T-cell (primary cell): ENCODE measurements around the gene SPRR3. TPM values are rescaled to one million over a fixed set of nuclear protein-coding genes. Genes with fewer than 3 reads are reported as not detected.

Experiments used
- ATAC-seq, 4 experiments: fragments of 200-7000 bp in 3 of 4; fragments of 150-1000 bp in 1 of 4; cut with Tn5 transposase; replicated peaks in 1 of 4; 1 replicate in 3 of 4; 2 replicates in 1 of 4; pipeline ENCODE4 v1.10.0; 2021; ENCODE audit warnings: moderate library complexity in 3 of 4, mild to moderate bottlenecking in 2 of 4, moderate number of reproducible peaks in 1 of 4
- CTCF ChIA-PET, 2 donors: fragments of 300-600 bp; sonication (Branson Sonifier 250); formaldehyde crosslinking; loops; one replicate each; lab custom pipeline; 2022; ENCODE audit warnings: antibody characterized with exemption in 2 of 2; lab: Charles Lee
- POLR2A ChIA-PET, 2 donors: fragments of 300-600 bp; sonication (Branson Sonifier 250); formaldehyde crosslinking; loops; one replicate each; lab custom pipeline; 2022; ENCODE audit warnings: antibody characterized with exemption in 2 of 2; lab: Charles Lee
- DNase-seq, 35 experiments: peaks; one replicate each; pipeline versions ENCODE4 v3.0.0 to v3.0.0-alpha.2; 2013 to 2023
- H3K27ac ChIP-seq: one replicate; pipeline ENCODE4 v1.5.1; 2013; ENCODE audit warnings: low read length
- H3K27me3 ChIP-seq, 2 experiments: replicated peaks in 1 of 2; 1 replicate in 1 of 2; 2 replicates in 1 of 2; pipeline versions ENCODE4 v1.6.1 to v1.7.0; 2013; ENCODE audit warnings: low read length in 1 of 2, mixed read lengths in 1 of 2; ENCODE audit not compliant: control insufficient read depth in 2 of 2, insufficient read depth in 2 of 2; ENCODE audit errors: extremely low read depth in 1 of 2
- H3K36me3 ChIP-seq, 2 donors: 1 replicate in 1 of 2; 2 replicates in 1 of 2; pipeline versions ENCODE4 v1.6.1 to v1.7.0; 2013; ENCODE audit warnings: low read length in 1 of 2; ENCODE audit not compliant: control insufficient read depth in 2 of 2, insufficient read depth in 1 of 2; ENCODE audit errors: extremely low read depth in 1 of 2
- H3K4me1 ChIP-seq, 2 experiments: 1 replicate in 1 of 2; 2 replicates in 1 of 2; pipeline versions ENCODE4 v1.6.1 to v1.7.0; 2013; ENCODE audit warnings: low read length in 2 of 2, mixed read lengths in 1 of 2; ENCODE audit not compliant: insufficient read depth in 2 of 2, control insufficient read depth in 1 of 2; ENCODE audit errors: extremely low read depth in 1 of 2
- H3K4me3 ChIP-seq, 2 donors: 1 replicate in 1 of 2; 2 replicates in 1 of 2; pipeline versions ENCODE4 v1.5.1 to v1.7.0; 2013; ENCODE audit warnings: mild to moderate bottlenecking in 2 of 2, low read length in 1 of 2, moderate library complexity in 1 of 2; ENCODE audit not compliant: control insufficient read depth in 1 of 2; ENCODE audit errors: extremely low read depth in 1 of 2
- H3K9me3 ChIP-seq: 2 replicates; pipeline ENCODE4 v1.7.0; 2013
- H3K27ac Mint-ChIP-seq, 2 donors: one replicate each; pipeline ENCODE4 v1.8.0; 2020 to 2021; ENCODE audit warnings: mild to moderate bottlenecking in 2 of 2, mixed read lengths in 2 of 2
- H3K27me3 Mint-ChIP-seq, 2 donors: one replicate each; pipeline ENCODE4 v1.8.0; 2021 to 2022; ENCODE audit warnings: mixed read lengths in 2 of 2
- H3K36me3 Mint-ChIP-seq: one replicate; pipeline ENCODE4 v1.8.0; 2021; ENCODE audit warnings: mixed read lengths
- H3K4me1 Mint-ChIP-seq, 3 donors: one replicate each; pipeline ENCODE4 v1.8.0; 2020 to 2022; ENCODE audit warnings: mixed read lengths in 3 of 3, mild to moderate bottlenecking in 1 of 3
- H3K4me3 Mint-ChIP-seq, 3 donors: one replicate each; pipeline ENCODE4 v1.8.0; 2020 to 2022; ENCODE audit warnings: mild to moderate bottlenecking in 3 of 3, mixed read lengths in 3 of 3, moderate library complexity in 3 of 3
- H3K9me3 Mint-ChIP-seq, 3 donors: one replicate each; pipeline ENCODE4 v1.8.0; 2020 to 2022; ENCODE audit warnings: mixed read lengths in 3 of 3
- WGBS: methylation state at CpG from one replicate; pipeline ENCODE4 v1.1.5; 2013; ENCODE audit warnings: missing lambda C conversion rate; ENCODE audit not compliant: insufficient coverage; 5-methylcytosine and 5-hydroxymethylcytosine counted together
- total RNA-seq, 35 experiments: library from RNA in 6 of 35; stranded (reverse) in 6 of 35; fragments of 120-200 nt in 1 of 35; gene quantifications; one replicate each; pipeline versions ENCODE4 v1.2.1 to v1.2.4 and lab custom pipeline; 2013 to 2026

Gene SPRR3
- total RNA-seq, 5 donors from 2014 or later (not counting 1 experiment from before 2014, with no cell fraction given) = not detected

- POLR2A ChIA-PET = no interaction called here
- no peaks in the 10 kb centered on the region for H3K36me3 ChIP-seq
- Mint-ChIP-seq H3K9me3 (peaks cover 0 to 7% (median 0%) of the 10 kb centered on the region in 3 donors), H3K27ac (no peak overlapping the region), H3K27me3 (peaks cover 16 to 31% of the 10 kb centered on the region in 2 donors), H3K4me1 (no peaks in the 10 kb centered on the region), H3K4me3 (no peak overlapping the region), H3K36me3 (no peaks in the 10 kb centered on the region)
- DNase-seq (no peak), ATAC-seq (no peak)
- peaks cover 2 to 13% of the 10 kb centered on the region in 2 experiments for H3K27me3 ChIP-seq
- CTCF ChIA-PET = no interaction called here
- H3K27ac ChIP-seq = no peak overlapping the region
- no peak overlapping the region for H3K4me3 ChIP-seq
- no peaks in the 10 kb centered on the region for H3K9me3 ChIP-seq
- WGBS = 76% methylated on average over 4 of the region's 6 CpGs
- H3K4me1 ChIP-seq = no peaks in the 10 kb centered on the region
Observed at GRCh38 chr1:152993186-152993585, 8.4 kb upstream of the SPRR3 start.

GRCh38 chr1:152995842-152996241, 5.7 kb upstream of the SPRR3 start:
- DNase-seq (no peak), ATAC-seq (no peak)
- Mint-ChIP-seq H3K36me3 (no peaks in the 10 kb centered on the region), H3K27me3 (peaks cover 29% of the 10 kb centered on the region in 2 donors), H3K4me3 (no peak overlapping the region), H3K9me3 (peaks cover 0 to 7% (median 0%) of the 10 kb centered on the region in 3 donors), H3K27ac (no peak overlapping the region), H3K4me1 (no peaks in the 10 kb centered on the region)
- CTCF ChIA-PET = no interaction called here
- no peak overlapping the region for H3K4me3 ChIP-seq
- POLR2A ChIA-PET = no interaction called here
- H3K9me3 ChIP-seq = no peaks in the 10 kb centered on the region
- peaks cover 2 to 17% of the 10 kb centered on the region in 2 experiments for H3K27me3 ChIP-seq
- no peaks in the 10 kb centered on the region for H3K36me3 ChIP-seq
- H3K27ac ChIP-seq = no peak overlapping the region
- H3K4me1 ChIP-seq = no peaks in the 10 kb centered on the region
- WGBS = no CpG with 5 or more reads among the region's 1 CpG

GRCh38 chr1:152996633-152997400, 4.7 kb upstream of the SPRR3 start:
- Mint-ChIP-seq H3K36me3 (no peaks in the 10 kb centered on the region), H3K4me3 (no peak overlapping the region), H3K9me3 (peaks cover 0 to 7% (median 0%) of the 10 kb centered on the region in 3 donors), H3K4me1 (no peaks in the 10 kb centered on the region), H3K27me3 (peaks cover 29% of the 10 kb centered on the region in 2 donors), H3K27ac (no peak overlapping the region)
- DNase-seq (no peak), ATAC-seq (no peak)
- Histone ChIP-seq H3K36me3 (no peaks in the 10 kb centered on the region), H3K4me1 (no peaks in the 10 kb centered on the region), H3K4me3 (no peak overlapping the region), H3K27me3 (peaks cover 2 to 17% of the 10 kb centered on the region in 2 experiments), H3K9me3 (no peaks in the 10 kb centered on the region), H3K27ac (no peak overlapping the region)
- WGBS = 61% methylated on average over 3 of the region's 5 CpGs
- ChIA-PET CTCF (no interaction called here), POLR2A (no interaction called here)

GRCh38 chr1:152997901-152998300, 3.6 kb upstream of the SPRR3 start:
- Histone ChIP-seq H3K36me3 (no peaks in the 10 kb centered on the region), H3K4me1 (no peaks in the 10 kb centered on the region), H3K4me3 (no peak overlapping the region), H3K27me3 (peaks cover 2 to 12% of the 10 kb centered on the region in 2 experiments), H3K9me3 (no peaks in the 10 kb centered on the region), H3K27ac (no peak overlapping the region)
- Mint-ChIP-seq H3K9me3 (peaks cover 0 to 7% (median 0%) of the 10 kb centered on the region in 3 donors), H3K4me1 (no peaks in the 10 kb centered on the region), H3K27ac (no peak overlapping the region), H3K27me3 (peaks cover 24 to 29% of the 10 kb centered on the region in 2 donors), H3K36me3 (no peaks in the 10 kb centered on the region), H3K4me3 (no peak overlapping the region)
- CTCF ChIA-PET = no interaction called here
- DNase-seq (no peak), ATAC-seq (no peak)
- 50% methylated on average over 7 of the region's 7 CpGs for WGBS
- POLR2A ChIA-PET = no interaction called here

DNA sequence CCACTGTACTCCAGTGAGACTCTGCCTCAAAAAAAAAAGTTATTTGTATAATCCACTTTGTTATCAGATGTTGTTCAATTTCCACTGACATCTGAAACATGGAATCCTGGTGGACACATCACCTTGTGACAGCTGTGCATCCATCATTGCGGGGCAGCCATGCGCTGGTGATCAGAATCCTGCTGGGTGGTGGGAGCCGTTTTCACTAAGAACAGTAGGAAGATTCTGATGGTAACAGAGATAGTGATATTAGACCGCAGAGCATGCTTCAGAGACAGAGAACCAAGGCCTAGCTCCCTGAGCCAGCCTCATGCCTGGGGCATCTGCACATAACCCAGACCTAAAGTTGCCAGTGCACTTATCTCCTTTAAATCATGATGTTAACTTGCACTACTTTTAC, 3.1 kb upstream of the SPRR3 start:
- POLR2A ChIA-PET = no interaction called here
- peaks cover 0 to 7% (median 0%) of the 10 kb centered on the region in 3 donors for H3K9me3 Mint-ChIP-seq
- H3K27me3 ChIP-seq = peaks cover 2 to 10% of the 10 kb centered on the region in 2 experiments
- no peaks in the 10 kb centered on the region for H3K36me3 ChIP-seq
- ATAC-seq = no peak
- no peaks in the 10 kb centered on the region for H3K4me1 Mint-ChIP-seq
- H3K9me3 ChIP-seq = no peaks in the 10 kb centered on the region
- no peak overlapping the region for H3K27ac Mint-ChIP-seq
- CTCF ChIA-PET = no interaction called here
- H3K4me1 ChIP-seq = no peaks in the 10 kb centered on the region
- H3K4me3 Mint-ChIP-seq = no peak overlapping the region
- H3K27me3 Mint-ChIP-seq = peaks cover 21 to 29% of the 10 kb centered on the region in 2 donors
- H3K27ac ChIP-seq = no peak overlapping the region
- WGBS = 74% methylated on average over 4 of the region's 4 CpGs
- DNase-seq = no peak
- no peak overlapping the region for H3K4me3 ChIP-seq
- H3K36me3 Mint-ChIP-seq = no peaks in the 10 kb centered on the region

DNA sequence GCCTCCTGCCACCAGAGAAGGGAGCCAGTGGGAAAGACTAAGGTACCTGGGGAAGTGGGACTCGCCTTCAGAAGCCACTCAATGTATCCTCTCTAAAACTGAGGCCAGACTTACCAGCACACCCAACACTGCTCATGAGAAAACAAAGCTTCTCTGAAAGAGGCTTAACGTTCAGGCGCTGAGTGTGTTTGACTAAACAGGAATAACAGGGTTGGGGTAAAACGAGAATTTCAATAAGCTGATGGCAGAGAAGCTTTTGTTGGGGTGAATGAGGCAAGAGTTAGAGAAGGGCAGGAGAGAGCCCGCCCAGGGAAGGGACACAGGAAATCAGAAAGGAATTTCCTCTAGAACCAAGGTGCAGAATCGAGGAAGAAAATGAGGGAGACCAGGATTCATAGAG, 1.7 kb upstream of the SPRR3 start:
- Histone ChIP-seq H3K27ac (no peak overlapping the region), H3K9me3 (no peaks in the 10 kb centered on the region), H3K4me3 (no peak overlapping the region), H3K4me1 (no peaks in the 10 kb centered on the region), H3K27me3 (peaks cover 2 to 10% of the 10 kb centered on the region in 2 experiments), H3K36me3 (no peaks in the 10 kb centered on the region)
- no peak overlapping the region for H3K27ac Mint-ChIP-seq
- DNase-seq = no peak
- 70% methylated on average over 5 of the region's 6 CpGs for WGBS
- ChIA-PET CTCF (no interaction called here), POLR2A (no interaction called here)
- no peaks in the 10 kb centered on the region for H3K4me1 Mint-ChIP-seq
- peaks cover 21 to 29% of the 10 kb centered on the region in 2 donors for H3K27me3 Mint-ChIP-seq
- H3K36me3 Mint-ChIP-seq = no peaks in the 10 kb centered on the region
- no peak for ATAC-seq
- no peak overlapping the region for H3K4me3 Mint-ChIP-seq
- peaks cover 0 to 7% (median 0%) of the 10 kb centered on the region in 3 donors for H3K9me3 Mint-ChIP-seq
